H9 (cell line): Measurements from ENCODE around the gene MRPS10. TPM values are rescaled to one million over a fixed set of nuclear protein-coding genes. Genes with fewer than 3 reads are reported as not detected.

Experiments used
- DNase-seq: peaks from one replicate; pipeline ENCODE4 v3.0.0-alpha.2; 2017
- H2AFZ ChIP-seq: one replicate; pipeline ENCODE4 v1.6.1; 2013; ENCODE audit warnings: mild to moderate bottlenecking, low read length, control low read depth, moderate library complexity
- H2AK5ac ChIP-seq: 2 replicates; pipeline ENCODE4 v1.6.1; 2013; ENCODE audit warnings: low read length, control low read depth, mixed read lengths; ENCODE audit not compliant: insufficient read length
- H2BK120ac ChIP-seq: one replicate; pipeline ENCODE4 v1.6.1; 2013; ENCODE audit warnings: low read depth, mild to moderate bottlenecking, low read length, control low read depth, inconsistent platforms; ENCODE audit not compliant: poor library complexity, severe bottlenecking
- H2BK12ac ChIP-seq: 2 replicates; pipeline ENCODE4 v1.6.1; 2013; ENCODE audit warnings: low read length, control low read depth, mixed read lengths, low read depth; ENCODE audit not compliant: insufficient read length
- H2BK15ac ChIP-seq: 2 replicates; pipeline ENCODE4 v1.6.1; 2013; ENCODE audit warnings: low read depth, low read length, control low read depth
- H2BK20ac ChIP-seq: one replicate; pipeline ENCODE4 v1.6.1; 2013; ENCODE audit warnings: low read depth, mild to moderate bottlenecking, low read length, control low read depth, inconsistent platforms; ENCODE audit not compliant: poor library complexity, severe bottlenecking
- H2BK5ac ChIP-seq: 2 replicates; pipeline ENCODE4 v1.6.1; 2013; ENCODE audit warnings: low read length, control low read depth, mixed read lengths; ENCODE audit not compliant: insufficient read length
- H3K14ac ChIP-seq: 2 replicates; pipeline ENCODE4 v1.6.1; 2013; ENCODE audit warnings: low read length, control low read depth; ENCODE audit not compliant: insufficient read depth
- H3K18ac ChIP-seq: 2 replicates; pipeline ENCODE4 v1.6.1; 2013; ENCODE audit warnings: low read depth, mild to moderate bottlenecking, mixed read lengths, low read length, control low read depth; ENCODE audit not compliant: insufficient read length
- H3K23ac ChIP-seq: 2 replicates; pipeline ENCODE4 v1.6.1; 2013; ENCODE audit warnings: low read length, control low read depth, mixed read lengths, low read depth; ENCODE audit not compliant: insufficient read length
- H3K23me2 ChIP-seq: 2 replicates; pipeline ENCODE4 v1.6.1; 2013; ENCODE audit warnings: low read depth, mild to moderate bottlenecking, mixed read lengths, low read length, control low read depth; ENCODE audit not compliant: insufficient read length, poor library complexity, severe bottlenecking
- H3K27ac ChIP-seq: 2 replicates; pipeline ENCODE4 v1.5.1; 2013; ENCODE audit warnings: low read length, control low read depth, mixed read lengths, low read depth; ENCODE audit not compliant: insufficient read length
- H3K27me3 ChIP-seq: 2 replicates; pipeline ENCODE4 v1.6.1; 2013; ENCODE audit warnings: low read length, control low read depth, inconsistent platforms; ENCODE audit not compliant: insufficient read depth
- H3K4ac ChIP-seq: 2 replicates; pipeline ENCODE4 v1.6.1; 2013; ENCODE audit warnings: low read depth, mild to moderate bottlenecking, control low read depth, inconsistent platforms, low read length, moderate library complexity
- H3K4me1 ChIP-seq: 2 replicates; pipeline ENCODE4 v1.6.1; 2013; ENCODE audit warnings: low read length, control low read depth, inconsistent platforms; ENCODE audit not compliant: insufficient read depth
- H3K4me2 ChIP-seq: 2 replicates; pipeline ENCODE4 v1.6.1; 2013; ENCODE audit warnings: low read length, control low read depth, mixed read lengths; ENCODE audit not compliant: insufficient read length, insufficient read depth
- H3K56ac ChIP-seq: 2 replicates; pipeline ENCODE4 v1.6.1; 2013; ENCODE audit warnings: low read depth, mild to moderate bottlenecking, mixed read lengths, low read length, control low read depth; ENCODE audit not compliant: insufficient read length
- H3K79me1 ChIP-seq: 2 replicates; pipeline ENCODE4 v1.6.1; 2013; ENCODE audit warnings: low read depth, mild to moderate bottlenecking, moderate library complexity, low read length, control low read depth, inconsistent platforms; ENCODE audit not compliant: insufficient read depth, poor library complexity, severe bottlenecking
- H3K79me2 ChIP-seq: 2 replicates; pipeline ENCODE4 v1.6.1; 2013; ENCODE audit warnings: low read length, control low read depth, inconsistent platforms; ENCODE audit not compliant: insufficient read depth
- H3K9ac ChIP-seq: 2 replicates; pipeline ENCODE4 v1.6.1; 2013; ENCODE audit warnings: low read length, control low read depth, mixed read lengths; ENCODE audit not compliant: insufficient read length; ENCODE audit errors: extremely low read depth
- H3K9me3 ChIP-seq: one replicate; pipeline ENCODE4 v1.6.1; 2013; ENCODE audit warnings: low read depth, low read length, inconsistent platforms; ENCODE audit not compliant: control insufficient read depth
- H3T11ph ChIP-seq: one replicate; pipeline ENCODE4 v1.6.1; 2013; ENCODE audit warnings: mild to moderate bottlenecking, low read length, control low read depth, inconsistent platforms
- H4K20me1 ChIP-seq: one replicate; pipeline ENCODE4 v1.6.1; 2013; ENCODE audit not compliant: control insufficient read depth, insufficient read length, insufficient read depth
- H4K5ac ChIP-seq: 2 replicates; pipeline ENCODE4 v1.6.1; 2013; ENCODE audit warnings: low read depth, mild to moderate bottlenecking, mixed read lengths, low read length, control low read depth; ENCODE audit not compliant: insufficient read length
- H4K8ac ChIP-seq: replicated peaks from 2 replicates; pipeline ENCODE4 v1.6.1; 2013; ENCODE audit warnings: low read length, control low read depth, mixed read lengths, low read depth; ENCODE audit not compliant: insufficient read length
- H4K91ac ChIP-seq: 2 replicates; pipeline ENCODE4 v1.6.1; 2013; ENCODE audit warnings: low read depth, mild to moderate bottlenecking, moderate library complexity, mixed read lengths, low read length, control low read depth; ENCODE audit not compliant: insufficient read length
- H3K27ac Mint-ChIP-seq, 3 experiments: 2 replicates in 2 of 3; 3 replicates in 1 of 3; pipeline ENCODE4 v1.8.0; 2020 to 2021; ENCODE audit warnings: mixed read lengths in 3 of 3, mild to moderate bottlenecking in 1 of 3, moderate library complexity in 1 of 3
- H3K27me3 Mint-ChIP-seq: 2 replicates; pipeline ENCODE4 v1.8.0; 2021; ENCODE audit warnings: low read depth, mild to moderate bottlenecking, moderate library complexity, mixed read lengths
- H3K36me3 Mint-ChIP-seq, 3 experiments: 2 replicates in 2 of 3; 3 replicates in 1 of 3; pipeline ENCODE4 v1.8.0; 2020 to 2021; ENCODE audit warnings: low read depth in 3 of 3, mixed read lengths in 3 of 3; ENCODE audit not compliant: insufficient read depth in 1 of 3
- H3K4me1 Mint-ChIP-seq, 2 experiments: 2 replicates each; pipeline ENCODE4 v1.8.0; 2020; ENCODE audit warnings: mixed read lengths in 2 of 2
- H3K4me3 Mint-ChIP-seq, 2 experiments: 2 replicates in 1 of 2; 3 replicates in 1 of 2; pipeline ENCODE4 v1.8.0; 2020 to 2021; ENCODE audit warnings: mild to moderate bottlenecking in 2 of 2, mixed read lengths in 2 of 2, moderate library complexity in 1 of 2
- H3K9me3 Mint-ChIP-seq, 2 experiments: 2 replicates in 1 of 2; 3 replicates in 1 of 2; pipeline ENCODE4 v1.8.0; 2020; ENCODE audit warnings: mild to moderate bottlenecking in 2 of 2, mixed read lengths in 2 of 2, moderate library complexity in 1 of 2
- CTCF ChIP-seq: fragments of 200-600 bp; sonication (generic); conservative IDR thresholded peaks from 3 replicates; pipeline ENCODE4 v1.8.0; 2021; ENCODE audit warnings: antibody characterized with exemption, mild to moderate bottlenecking
- WGBS: extraction: QIAGEN DNeasy Blood & Tissue Kit; methylation state at CpG from one replicate; pipeline ENCODE4 v1.1.7; 2013; ENCODE audit warnings: missing lambda C conversion rate, low lambda C conversion rate, mixed read lengths; ENCODE audit not compliant: insufficient read length; ENCODE audit errors: extremely low coverage; 5-methylcytosine and 5-hydroxymethylcytosine counted together
- total RNA-seq: library from RNA; stranded (reverse); gene quantifications from 2 replicates; pipeline ENCODE4 v1.2.1, GENCODE V29; 2021

Gene MRPS10
- total RNA-seq, 1 experiment from 2014 or later: 33.9 TPM

DNA sequence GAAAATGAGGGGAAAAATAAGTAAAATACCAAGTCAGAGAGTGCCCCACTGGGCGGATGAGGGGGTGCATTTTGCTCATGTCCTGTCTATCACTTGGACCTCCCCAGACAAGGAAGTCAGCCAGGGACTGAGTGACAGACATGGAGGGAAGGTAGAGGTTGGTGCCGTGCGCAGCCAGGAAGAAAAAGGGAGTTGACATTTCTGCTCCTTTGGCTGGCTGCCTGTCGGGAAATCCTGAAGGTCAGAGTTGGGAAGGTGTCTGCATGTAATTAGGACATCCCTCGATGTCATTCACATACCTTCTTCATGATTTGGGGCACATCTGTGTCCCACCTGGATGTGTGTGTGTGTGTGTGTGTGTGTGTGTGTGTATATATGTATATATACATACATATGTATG, 35.6 kb downstream of the MRPS10 start:
- TF ChIP-seq CTCF: no peak
- no peak overlapping the region for H4K5ac ChIP-seq
- peaks cover 57 to 78% of the 10 kb centered on the region in 2 experiments for H3K4me1 Mint-ChIP-seq

More for the DNA sequence above, 35.6 kb downstream of the MRPS10 start:
- Histone ChIP-seq H4K20me1 (no peaks in the 10 kb centered on the region), H3T11ph (no peak overlapping the region), H3K56ac (no peak overlapping the region), H2BK5ac (no peak overlapping the region), H3K4me1 (peaks cover 6% of the 10 kb centered on the region; the same call in 1 of the 2 replicates), H3K9ac (no peak overlapping the region), H3K4me2 (no peak overlapping the region), H4K8ac (no peak overlapping the region), H3K23ac (no peak overlapping the region), H3K23me2 (peaks cover 13% of the 10 kb centered on the region), H3K27me3 (no peaks in the 10 kb centered on the region; the same call in 1 of the 2 replicates), H2BK15ac (no peak overlapping the region), H3K27ac (no peak overlapping the region), H3K14ac (no peak overlapping the region), H3K9me3 (no peaks in the 10 kb centered on the region), H2BK20ac (no peak overlapping the region), H3K18ac (no peak overlapping the region), H2BK120ac (no peak overlapping the region), H2AK5ac (no peak overlapping the region), H4K91ac (no peak overlapping the region), H3K79me1 (no peaks in the 10 kb centered on the region), H2AFZ (no peak overlapping the region), H2BK12ac (no peak overlapping the region), H3K79me2 (no peaks in the 10 kb centered on the region), H3K4ac (no peak overlapping the region)
- WGBS: no CpG with 5 or more reads among the region's 5 CpGs
- Mint-ChIP-seq H3K9me3 (no peaks in the 10 kb centered on the region), H3K36me3 (peaks cover 6 to 15% (median 7%) of the 10 kb centered on the region in 3 experiments; a peak in 6 of 7 replicates), H3K27ac (peak overlapping the region in 2 of 3 experiments; percentile 80 to 84; a peak in 4 of 7 replicates), H3K27me3 (peaks cover 2% of the 10 kb centered on the region; the same call in 1 of the 2 replicates), H3K4me3 (no peak overlapping the region)
- no peak for DNase-seq
